ENCODE measurements around the gene RASA3. TPM values are rescaled to one million over a fixed set of nuclear protein-coding genes. Genes with fewer than 3 reads are reported as not detected.

RASA3 gene
- total RNA-seq, 3 donors from 2014 or later: 7.9 to 19.0 (median 8.4) TPM

- H3K4me3 ChIP-seq: no peak overlapping the region
- no peaks in the 10 kb centered on the region for H3K36me3 ChIP-seq (ENCODE audit: low read depth)
- intact Hi-C loops (cut with DNase I, micrococcal nuclease): no loop called here
- DNase-seq: peak in 1 of 3 donors; percentile 30
- H3K4me1 ChIP-seq (ENCODE audit: low read depth): peaks cover 8% of the 10 kb centered on the region
- no peaks in the 10 kb centered on the region for H3K9me3 ChIP-seq
- TF ChIP-seq CTCF (IDR thresholded peaks at IDR 0.05): no peak
- ATAC-seq: no peak
Measured at GRCh38 chr13:114124431-114124830, 8.0 kb downstream of the RASA3 start.

- H3K36me3 ChIP-seq (ENCODE audit: low read depth): no peaks in the 10 kb centered on the region
- no peaks in the 10 kb centered on the region for H3K9me3 ChIP-seq
- no peak overlapping the region for H3K4me3 ChIP-seq
- DNase-seq (peak in 1 of 3 donors; percentile 39), ATAC-seq (no peak)
- TF ChIP-seq CTCF (IDR thresholded peaks at IDR 0.05): no peak
- peaks cover 6% of the 10 kb centered on the region for H3K4me1 ChIP-seq (ENCODE audit: low read depth)
- intact Hi-C loops (cut with DNase I, micrococcal nuclease): no loop called here
Measured at GRCh38 chr13:114123876-114124275, 8.5 kb downstream of the RASA3 start.

- Histone ChIP-seq H3K36me3 (ENCODE audit: low read depth) (no peaks in the 10 kb centered on the region), H3K9me3 (no peaks in the 10 kb centered on the region), H3K4me3 (no peak overlapping the region), H3K4me1 (ENCODE audit: low read depth) (peaks cover 6% of the 10 kb centered on the region)
- peak in 1 of 3 donors; percentile 34 for DNase-seq
- no peak for ATAC-seq
- intact Hi-C loops (cut with DNase I, micrococcal nuclease): no loop called here
- TF ChIP-seq CTCF (IDR thresholded peaks at IDR 0.05): no peak
Measured at GRCh38 chr13:114123448-114123847, 9.0 kb downstream of the RASA3 start.

GRCh38 chr13:114122591-114123211, 9.7 kb downstream of the RASA3 start:
- H3K4me1 ChIP-seq (ENCODE audit: low read depth): peaks cover 6% of the 10 kb centered on the region
- ATAC-seq (no peak), DNase-seq (peak in 1 of 3 donors; percentile 55)
- TF ChIP-seq CTCF (IDR thresholded peaks at IDR 0.05): no peak
- H3K36me3 ChIP-seq (ENCODE audit: low read depth): no peaks in the 10 kb centered on the region
- H3K9me3 ChIP-seq: no peaks in the 10 kb centered on the region
- no peak overlapping the region for H3K4me3 ChIP-seq
- intact Hi-C loops (cut with DNase I, micrococcal nuclease): no loop called here

GRCh38 chr13:114122127-114122511, 10.3 kb downstream of the RASA3 start:
- peak in 1 of 3 donors; percentile 51 for DNase-seq
- no peaks in the 10 kb centered on the region for H3K36me3 ChIP-seq (ENCODE audit: low read depth)
- peaks cover 6% of the 10 kb centered on the region for H3K4me1 ChIP-seq (ENCODE audit: low read depth)
- no peaks in the 10 kb centered on the region for H3K9me3 ChIP-seq
- no peak for ATAC-seq
- no peak for TF ChIP-seq CTCF (IDR thresholded peaks at IDR 0.05)
- intact Hi-C loops (cut with DNase I, micrococcal nuclease): no loop called here
- H3K4me3 ChIP-seq: no peak overlapping the region

Measured in mucosa of descending colon (tissue), 3 donors.